ENCODE data around the gene SMIM14.
"Not testable (repeated sequence)": the region's sequence is repeated elsewhere in the genome, so short reads cannot be mapped to it uniquely, and the experiment has no call there.

The SMIM14 gene

DNA sequence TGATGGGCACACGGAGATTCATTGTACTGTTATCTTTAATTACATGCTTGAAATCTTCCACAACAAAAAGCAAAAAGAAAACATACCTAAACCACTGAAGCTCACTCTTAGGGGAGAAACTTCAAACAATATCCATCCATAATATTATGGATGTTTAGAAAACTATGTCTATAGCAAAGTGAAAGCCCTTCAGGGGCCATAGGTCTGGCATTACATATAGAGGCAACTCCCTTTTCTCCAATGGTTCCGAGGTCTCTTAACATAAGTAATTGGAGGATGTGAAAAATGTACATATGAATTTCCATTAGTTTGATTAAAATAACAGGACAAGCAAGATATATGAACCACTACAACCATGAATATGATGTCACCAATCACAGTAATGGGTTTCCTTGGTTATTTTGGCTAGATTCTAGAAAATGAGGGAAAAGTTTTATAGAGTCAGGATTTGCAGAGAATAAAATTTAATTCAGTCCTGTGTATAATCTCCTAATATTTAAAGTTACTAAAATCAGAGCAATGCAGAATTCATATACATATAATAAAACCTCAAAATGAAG, 122.2 kb downstream of the SMIM14 start:
- no peaks in the 10 kb centered on the region for H3K4me1 Mint-ChIP-seq
- H3K27me3 Mint-ChIP-seq: no peaks in the 10 kb centered on the region
- DNase-seq (ENCODE audit: low spot score in 2 of 2): no peak
- no peaks in the 10 kb centered on the region for H3K9me3 Mint-ChIP-seq
- no peak overlapping the region for H3K4me3 Mint-ChIP-seq
- no peak overlapping the region for H3K27ac Mint-ChIP-seq (ENCODE audit: low read depth)
- H3K36me3 Mint-ChIP-seq (ENCODE audit: insufficient read depth): peaks cover 14% of the 10 kb centered on the region
- ATAC-seq (replicated peaks; ENCODE audit: extremely low read depth, poor library complexity, severe bottlenecking): no peak

DNA sequence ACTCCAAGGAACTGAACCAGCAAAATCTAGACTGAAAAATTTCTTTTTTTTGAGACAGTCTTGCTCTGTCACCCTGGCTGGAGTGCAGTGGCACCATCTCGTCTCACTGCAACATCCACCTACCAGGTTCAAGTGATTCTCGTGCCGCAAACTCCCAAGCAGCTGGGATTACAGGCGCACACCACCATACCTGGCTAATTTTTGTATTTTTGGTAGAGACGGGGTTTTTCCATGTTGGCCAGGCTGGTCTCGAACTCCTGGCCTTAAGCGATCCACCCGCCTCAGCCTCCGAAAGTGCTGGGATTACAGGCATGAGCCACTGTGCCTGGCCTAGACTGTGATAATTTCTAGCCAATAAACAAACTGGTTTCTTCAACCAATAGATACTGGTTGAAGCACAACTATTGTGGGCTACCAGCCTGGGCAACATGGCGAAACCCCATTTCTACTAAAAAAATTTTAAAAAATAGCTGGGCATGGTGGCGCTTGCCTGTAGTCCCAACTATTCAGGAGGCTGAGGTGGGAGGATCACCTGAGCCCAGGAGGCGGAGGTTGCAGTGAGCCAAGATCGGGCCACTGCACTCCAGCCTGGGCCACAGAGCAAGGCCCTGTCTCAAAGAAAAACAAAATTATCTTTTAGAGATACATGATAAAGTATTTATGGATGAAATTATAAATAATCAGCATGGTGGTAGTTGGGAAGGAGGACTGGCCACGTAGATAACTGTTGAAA, 122.8 kb downstream of the SMIM14 start:
- not testable (repeated sequence) for H3K4me1 Mint-ChIP-seq; H3K4me3 Mint-ChIP-seq; H3K27ac Mint-ChIP-seq (ENCODE audit: low read depth); DNase-seq (ENCODE audit: low spot score in 2 of 2); H3K27me3 Mint-ChIP-seq; ATAC-seq (replicated peaks; ENCODE audit: extremely low read depth, poor library complexity, severe bottlenecking); H3K9me3 Mint-ChIP-seq
- H3K36me3 Mint-ChIP-seq (ENCODE audit: insufficient read depth): peaks cover 12% of the 10 kb centered on the region

DNA sequence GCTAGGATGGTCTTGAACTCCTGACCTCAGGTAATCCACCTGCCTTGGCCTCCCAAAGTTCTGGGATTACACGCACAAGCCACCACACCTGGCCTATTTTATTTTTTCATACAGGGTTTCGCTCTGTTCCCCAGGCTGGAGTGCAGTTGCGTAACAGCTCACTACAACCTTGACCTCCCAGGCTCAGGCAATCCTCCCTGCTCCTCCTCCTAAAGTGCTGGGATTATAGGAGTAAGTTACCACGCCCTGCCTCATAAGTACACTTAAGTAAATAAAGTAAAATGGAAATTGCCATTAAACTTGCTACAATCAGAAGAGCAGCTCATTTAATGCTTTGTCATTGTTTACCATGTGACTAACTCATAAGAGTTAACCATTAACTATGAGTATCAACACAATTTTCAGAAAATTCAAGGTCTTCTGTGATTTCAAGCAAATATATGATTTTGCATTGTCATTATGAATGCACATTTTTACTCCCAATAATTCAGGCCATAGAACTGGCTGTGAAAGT, 123.7 kb downstream of the SMIM14 start:
- H3K27me3 Mint-ChIP-seq: no peaks in the 10 kb centered on the region
- no peaks in the 10 kb centered on the region for H3K9me3 Mint-ChIP-seq
- ATAC-seq (replicated peaks; ENCODE audit: extremely low read depth, poor library complexity, severe bottlenecking) (no peak), DNase-seq (ENCODE audit: low spot score in 2 of 2) (no peak)
- H3K4me3 Mint-ChIP-seq: no peak overlapping the region
- H3K4me1 Mint-ChIP-seq: no peaks in the 10 kb centered on the region
- H3K36me3 Mint-ChIP-seq (ENCODE audit: insufficient read depth): peaks cover 13% of the 10 kb centered on the region
- H3K27ac Mint-ChIP-seq (ENCODE audit: low read depth): no peak overlapping the region

DNA sequence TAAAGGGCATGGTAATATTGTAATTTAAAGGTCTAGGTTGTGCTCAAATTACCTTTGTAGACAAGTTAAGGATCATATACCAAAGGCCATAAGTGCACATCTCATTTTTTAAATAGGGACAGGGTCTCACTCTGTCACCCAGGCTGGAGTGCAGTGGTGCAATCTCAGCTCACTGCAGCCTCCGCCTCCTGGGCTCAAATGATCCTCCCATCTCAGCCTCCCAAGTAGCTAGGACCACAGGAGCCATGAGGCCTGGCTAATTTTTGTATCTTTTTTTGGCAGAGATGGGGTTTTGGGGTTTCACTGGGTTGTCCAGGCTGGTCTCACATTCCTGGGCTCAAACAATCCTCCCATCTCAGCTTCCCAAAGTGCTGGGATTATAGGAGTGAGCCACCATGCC, 124.4 kb downstream of the SMIM14 start:
- peaks cover 20% of the 10 kb centered on the region for H3K36me3 Mint-ChIP-seq (ENCODE audit: insufficient read depth)
- not testable (repeated sequence) for H3K4me3 Mint-ChIP-seq; H3K4me1 Mint-ChIP-seq; H3K27me3 Mint-ChIP-seq; H3K27ac Mint-ChIP-seq (ENCODE audit: low read depth); H3K9me3 Mint-ChIP-seq; DNase-seq (ENCODE audit: low spot score in 2 of 2); ATAC-seq (replicated peaks; ENCODE audit: extremely low read depth, poor library complexity, severe bottlenecking)

DNA sequence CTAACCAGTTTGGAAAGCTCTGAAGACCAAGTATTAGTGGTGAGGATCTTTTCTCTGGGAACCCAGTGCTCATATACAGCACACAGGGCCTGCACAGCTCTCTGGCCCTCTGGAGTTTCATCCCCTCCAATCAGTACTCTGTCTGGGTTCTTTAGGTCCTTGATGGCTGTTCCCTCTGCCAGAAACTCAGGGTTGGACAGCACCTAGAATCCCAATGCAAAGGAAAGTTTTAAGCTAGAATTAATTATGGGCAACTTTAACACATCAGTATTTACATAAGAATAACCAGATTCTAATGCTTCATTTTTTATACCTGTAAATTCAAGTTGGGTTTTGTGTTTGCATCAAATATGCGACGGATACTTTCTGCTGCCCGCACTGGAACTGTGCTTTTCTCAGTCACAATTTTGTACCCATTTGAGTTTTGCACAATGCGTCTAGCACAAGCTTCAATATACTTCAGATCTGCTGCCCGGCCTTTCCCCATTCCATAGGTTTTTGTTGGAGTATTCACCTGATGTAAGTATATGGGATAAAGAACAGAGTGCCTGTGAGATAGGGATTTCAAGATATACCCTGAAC, 128.2 kb downstream of the SMIM14 start:
- Mint-ChIP-seq H3K27me3 (no peaks in the 10 kb centered on the region), H3K4me3 (no peak overlapping the region), H3K4me1 (no peaks in the 10 kb centered on the region), H3K36me3 (ENCODE audit: insufficient read depth) (peaks cover 42% of the 10 kb centered on the region), H3K27ac (ENCODE audit: low read depth) (no peak overlapping the region), H3K9me3 (no peaks in the 10 kb centered on the region)
- DNase-seq (ENCODE audit: low spot score in 2 of 2) (no peak), ATAC-seq (replicated peaks; ENCODE audit: extremely low read depth, poor library complexity, severe bottlenecking) (no peak)

DNA sequence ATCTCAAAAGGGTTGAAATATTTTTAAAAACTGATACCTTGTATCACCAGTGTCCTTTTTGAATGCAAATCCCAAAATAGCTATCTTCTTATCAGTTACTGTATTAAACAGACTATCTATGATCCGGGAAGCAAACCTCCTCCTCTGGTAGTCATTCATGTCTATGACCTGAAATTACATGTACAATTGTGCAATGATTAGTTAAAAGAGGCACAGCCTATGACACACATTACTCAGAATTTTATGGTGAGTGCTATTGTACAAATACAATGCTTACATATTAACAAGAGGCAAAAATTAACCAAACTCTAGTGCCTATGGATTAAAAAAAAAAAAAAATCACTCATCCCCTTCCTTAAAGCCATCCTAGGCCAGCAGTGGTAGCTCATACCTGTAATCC, 133.1 kb downstream of the SMIM14 start:
- Mint-ChIP-seq H3K36me3 (ENCODE audit: insufficient read depth) (peaks cover 52% of the 10 kb centered on the region), H3K4me3 (no peak overlapping the region), H3K27me3 (no peaks in the 10 kb centered on the region), H3K4me1 (no peaks in the 10 kb centered on the region), H3K9me3 (no peaks in the 10 kb centered on the region), H3K27ac (ENCODE audit: low read depth) (no peak overlapping the region)
- no peak for DNase-seq (ENCODE audit: low spot score in 2 of 2)
- ATAC-seq (replicated peaks; ENCODE audit: extremely low read depth, poor library complexity, severe bottlenecking): no peak

DNA sequence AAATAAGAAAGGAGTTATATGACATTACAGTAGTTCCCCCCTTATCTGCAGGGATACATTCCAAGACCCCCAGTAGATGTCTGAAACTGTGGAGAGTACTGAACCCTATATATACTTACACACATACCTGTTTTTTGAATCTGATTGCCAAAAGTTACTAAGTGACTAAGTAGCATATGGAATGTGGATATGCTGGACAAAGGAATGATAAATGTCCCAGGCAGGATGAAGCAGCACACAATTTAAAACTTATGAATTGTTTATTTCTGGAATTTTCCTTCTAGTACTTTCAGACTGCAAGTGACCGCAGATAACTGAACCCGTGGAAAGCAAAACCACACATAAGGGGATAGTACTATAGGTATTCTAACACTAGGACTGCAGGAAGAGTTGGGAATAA, 134.1 kb downstream of the SMIM14 start:
- no peaks in the 10 kb centered on the region for H3K27me3 Mint-ChIP-seq
- H3K36me3 Mint-ChIP-seq (ENCODE audit: insufficient read depth): peaks cover 54% of the 10 kb centered on the region
- no peaks in the 10 kb centered on the region for H3K9me3 Mint-ChIP-seq
- no peak overlapping the region for H3K27ac Mint-ChIP-seq (ENCODE audit: low read depth)
- no peaks in the 10 kb centered on the region for H3K4me1 Mint-ChIP-seq
- DNase-seq (ENCODE audit: low spot score in 2 of 2) (no peak), ATAC-seq (replicated peaks; ENCODE audit: extremely low read depth, poor library complexity, severe bottlenecking) (no peak)
- no peak overlapping the region for H3K4me3 Mint-ChIP-seq

DNA sequence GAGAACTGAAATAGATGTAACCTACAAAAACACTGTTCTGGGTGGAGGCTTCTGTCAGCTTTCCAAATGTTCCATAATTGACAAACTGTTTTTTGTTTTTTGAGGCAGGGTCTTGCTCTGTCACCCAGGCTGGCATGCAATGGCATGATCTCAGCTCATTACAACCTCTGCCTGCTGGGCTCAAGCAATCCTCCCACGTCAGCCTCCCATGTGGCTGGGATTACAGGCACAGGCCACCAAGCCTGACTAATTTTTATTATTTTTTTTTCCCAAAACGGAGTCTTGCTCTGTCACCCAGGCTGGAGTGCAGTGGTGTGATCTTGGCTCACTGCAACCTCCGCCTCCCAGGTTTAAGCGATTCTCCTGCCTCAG, 136.0 kb downstream of the SMIM14 start:
- not testable (repeated sequence) for H3K9me3 Mint-ChIP-seq; ATAC-seq (replicated peaks; ENCODE audit: extremely low read depth, poor library complexity, severe bottlenecking); H3K27me3 Mint-ChIP-seq; H3K4me3 Mint-ChIP-seq; H3K4me1 Mint-ChIP-seq; H3K27ac Mint-ChIP-seq (ENCODE audit: low read depth); DNase-seq (ENCODE audit: low spot score in 2 of 2)
- H3K36me3 Mint-ChIP-seq (ENCODE audit: insufficient read depth): peaks cover 45% of the 10 kb centered on the region

DNA sequence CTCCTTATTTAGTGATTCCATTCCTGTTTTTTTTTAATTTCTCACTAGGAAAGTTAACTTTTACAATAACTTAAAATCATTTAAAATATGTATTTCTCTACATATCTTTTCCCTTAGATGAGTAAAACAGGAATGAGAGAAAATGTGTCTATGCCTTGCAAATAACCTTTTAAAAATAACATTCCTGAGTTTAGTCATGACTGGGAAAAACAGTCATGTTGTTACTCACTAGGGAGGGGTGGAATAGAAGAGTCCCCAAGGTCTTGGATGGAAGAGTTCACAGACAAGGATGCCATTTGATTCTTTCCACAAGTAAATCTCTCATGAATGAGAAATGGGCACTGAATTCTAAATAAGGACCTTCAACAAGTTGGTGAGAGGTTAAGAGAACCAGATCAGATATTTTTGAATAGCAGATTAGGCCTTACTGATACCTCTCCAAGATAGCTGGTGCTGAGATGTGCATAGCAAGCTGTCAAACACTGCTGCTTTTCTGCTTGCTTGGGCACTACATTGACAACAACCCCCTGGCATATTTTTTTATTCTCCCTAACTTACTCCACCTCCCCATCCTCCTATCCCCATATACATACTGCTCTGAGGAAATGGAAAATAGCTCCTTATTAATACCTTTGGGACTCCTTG, 136.5 kb downstream of the SMIM14 start:
- no peak overlapping the region for H3K4me3 Mint-ChIP-seq
- DNase-seq (ENCODE audit: low spot score in 2 of 2): no peak
- ATAC-seq (replicated peaks; ENCODE audit: extremely low read depth, poor library complexity, severe bottlenecking): no peak
- H3K4me1 Mint-ChIP-seq: no peaks in the 10 kb centered on the region
- H3K27me3 Mint-ChIP-seq: no peaks in the 10 kb centered on the region
- H3K27ac Mint-ChIP-seq (ENCODE audit: low read depth): no peak overlapping the region
- peaks cover 42% of the 10 kb centered on the region for H3K36me3 Mint-ChIP-seq (ENCODE audit: insufficient read depth)
- no peaks in the 10 kb centered on the region for H3K9me3 Mint-ChIP-seq

DNA sequence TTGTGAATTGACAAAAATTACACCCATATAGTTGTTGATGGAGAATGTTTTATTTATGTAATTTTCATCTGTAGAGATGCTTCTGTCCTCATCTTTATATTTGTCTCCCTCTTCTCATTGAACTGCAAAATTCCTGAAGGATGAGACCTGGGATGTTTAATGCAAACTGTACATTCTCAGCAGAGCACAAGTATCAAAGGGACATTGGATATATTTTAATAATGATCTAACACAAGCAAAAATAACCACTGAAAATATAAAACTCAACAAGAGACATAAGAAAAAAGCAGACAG, 140.0 kb downstream of the SMIM14 start:
- Mint-ChIP-seq H3K36me3 (ENCODE audit: insufficient read depth) (peaks cover 24% of the 10 kb centered on the region), H3K4me1 (no peaks in the 10 kb centered on the region), H3K27me3 (no peaks in the 10 kb centered on the region), H3K27ac (ENCODE audit: low read depth) (no peak overlapping the region), H3K9me3 (no peaks in the 10 kb centered on the region), H3K4me3 (no peak overlapping the region)
- ATAC-seq (replicated peaks; ENCODE audit: extremely low read depth, poor library complexity, severe bottlenecking): no peak
- no peak for DNase-seq (ENCODE audit: low spot score in 2 of 2)

DNA sequence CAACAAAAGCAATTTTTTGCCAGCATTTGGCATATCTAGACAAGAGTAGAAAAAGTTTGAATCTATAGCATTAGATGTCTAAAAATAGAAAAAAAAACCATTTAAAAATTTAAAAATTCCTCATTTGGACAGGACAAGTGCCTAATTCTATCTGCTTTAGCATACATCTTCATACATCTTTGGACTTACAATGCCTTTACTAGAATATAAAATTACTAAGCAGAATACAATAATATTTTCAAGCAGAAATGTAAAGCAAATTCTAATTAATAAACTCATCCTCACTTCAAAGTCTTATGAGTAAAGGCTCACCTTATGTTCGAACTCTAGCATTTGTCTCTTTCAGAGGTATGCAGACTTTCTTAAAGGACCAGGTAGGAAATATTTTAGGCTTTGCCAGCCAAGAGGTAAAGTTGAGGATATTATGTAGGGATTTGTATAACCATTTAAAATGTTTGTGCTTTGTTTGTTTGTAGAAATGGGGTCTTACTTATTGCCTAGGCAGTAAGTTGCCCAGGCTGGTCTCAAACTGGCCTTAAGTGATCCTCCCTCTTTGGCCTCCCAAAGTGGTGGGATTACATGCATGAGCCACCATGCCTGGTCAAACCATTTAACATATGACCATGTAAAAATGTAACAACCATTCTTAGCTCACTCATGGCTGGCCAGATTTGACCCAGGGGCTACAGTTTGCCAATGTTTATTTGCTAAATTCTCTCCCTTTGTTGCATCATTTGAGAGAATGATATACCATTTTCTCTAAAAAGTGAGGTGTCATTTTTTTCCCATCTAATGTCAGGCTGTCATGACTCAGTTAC, 140.5 kb downstream of the SMIM14 start:
- H3K4me1 Mint-ChIP-seq: no peaks in the 10 kb centered on the region
- no peaks in the 10 kb centered on the region for H3K9me3 Mint-ChIP-seq
- ATAC-seq (replicated peaks; ENCODE audit: extremely low read depth, poor library complexity, severe bottlenecking) (no peak), DNase-seq (ENCODE audit: low spot score in 2 of 2) (no peak)
- no peaks in the 10 kb centered on the region for H3K27me3 Mint-ChIP-seq
- peaks cover 21% of the 10 kb centered on the region for H3K36me3 Mint-ChIP-seq (ENCODE audit: insufficient read depth)
- H3K4me3 Mint-ChIP-seq: no peak overlapping the region
- no peak overlapping the region for H3K27ac Mint-ChIP-seq (ENCODE audit: low read depth)
